OCI-LY7 (cell line): ENCODE measurements around the gene INSIG1.

Experiments
- EZH2phosphoT487 ChIP-seq: fragments of 200-600 bp; sonication (generic); IDR thresholded peaks from 2 replicates; pipeline ENCODE4 v1.6.1; 2018; ENCODE audit warnings: low read depth, borderline replicate concordance, mild to moderate bottlenecking, mixed run types, antibody characterized with exemption, low read length, moderate library complexity, mixed read lengths
- TF ChIP-seq, protein P1 (sequence below): fragments of 200-600 bp; sonication (generic); conservative IDR thresholded peaks from 2 replicates; pipeline ENCODE4 v1.5.1; 2014; ENCODE audit warnings: mild to moderate bottlenecking, antibody characterized with exemption, low read length, moderate library complexity, mixed read lengths

DNA sequence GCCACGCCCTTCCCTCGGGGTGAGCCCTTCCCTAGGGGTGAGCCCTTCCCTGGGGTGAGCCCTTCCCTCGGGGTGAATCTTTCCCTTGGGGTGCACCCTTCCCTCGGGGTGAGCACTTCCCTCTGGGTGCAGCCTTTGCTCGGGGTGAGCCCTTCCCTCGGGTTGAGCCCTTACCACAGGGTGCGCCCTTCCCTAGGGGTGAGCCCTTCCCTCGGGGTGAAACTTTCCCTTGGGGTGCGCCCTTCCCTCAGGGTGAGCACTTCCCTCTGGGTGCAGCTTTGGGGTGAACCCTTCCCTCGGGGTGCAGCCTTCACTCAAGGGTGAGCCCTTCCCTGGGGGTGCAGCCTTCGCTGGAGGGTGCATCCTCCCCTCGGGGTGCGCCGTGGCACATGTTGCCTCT is 34.6 kb upstream of the INSIG1 start:
- TF ChIP-seq, protein P1, sequence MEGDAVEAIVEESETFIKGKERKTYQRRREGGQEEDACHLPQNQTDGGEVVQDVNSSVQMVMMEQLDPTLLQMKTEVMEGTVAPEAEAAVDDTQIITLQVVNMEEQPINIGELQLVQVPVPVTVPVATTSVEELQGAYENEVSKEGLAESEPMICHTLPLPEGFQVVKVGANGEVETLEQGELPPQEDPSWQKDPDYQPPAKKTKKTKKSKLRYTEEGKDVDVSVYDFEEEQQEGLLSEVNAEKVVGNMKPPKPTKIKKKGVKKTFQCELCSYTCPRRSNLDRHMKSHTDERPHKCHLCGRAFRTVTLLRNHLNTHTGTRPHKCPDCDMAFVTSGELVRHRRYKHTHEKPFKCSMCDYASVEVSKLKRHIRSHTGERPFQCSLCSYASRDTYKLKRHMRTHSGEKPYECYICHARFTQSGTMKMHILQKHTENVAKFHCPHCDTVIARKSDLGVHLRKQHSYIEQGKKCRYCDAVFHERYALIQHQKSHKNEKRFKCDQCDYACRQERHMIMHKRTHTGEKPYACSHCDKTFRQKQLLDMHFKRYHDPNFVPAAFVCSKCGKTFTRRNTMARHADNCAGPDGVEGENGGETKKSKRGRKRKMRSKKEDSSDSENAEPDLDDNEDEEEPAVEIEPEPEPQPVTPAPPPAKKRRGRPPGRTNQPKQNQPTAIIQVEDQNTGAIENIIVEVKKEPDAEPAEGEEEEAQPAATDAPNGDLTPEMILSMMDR = no peak
- TF ChIP-seq EZH2phosphoT487 = no peak
